ENCODE measurements around the gene MAGI1.

GRCh38 chr3:65334045-65334665, 704.6 kb downstream of the MAGI1 start:
- TF ChIP-seq FOXM1 (IDR thresholded peaks at IDR 0.05; ENCODE audit: borderline replicate concordance) (no peak), SUZ12 (IDR thresholded peaks at IDR 0.05) (no peak), BHLHE40 (IDR thresholded peaks at IDR 0.05; ENCODE audit: borderline replicate concordance) (no peak), HDGF (IDR thresholded peaks at IDR 0.05; ENCODE audit: borderline replicate concordance) (no peak), ELF4 (IDR thresholded peaks at IDR 0.05) (no peak), SP1 (IDR thresholded peaks at IDR 0.05) (no peak), FOXK2 (IDR thresholded peaks at IDR 0.05) (no peak), TARDBP (IDR thresholded peaks at IDR 0.05) (no peak), ZNF384 (IDR thresholded peaks at IDR 0.05) (no peak), LEF1 (IDR thresholded peaks at IDR 0.05; ENCODE audit: borderline replicate concordance) (no peak)
- TF ChIP-seq, protein P1, sequence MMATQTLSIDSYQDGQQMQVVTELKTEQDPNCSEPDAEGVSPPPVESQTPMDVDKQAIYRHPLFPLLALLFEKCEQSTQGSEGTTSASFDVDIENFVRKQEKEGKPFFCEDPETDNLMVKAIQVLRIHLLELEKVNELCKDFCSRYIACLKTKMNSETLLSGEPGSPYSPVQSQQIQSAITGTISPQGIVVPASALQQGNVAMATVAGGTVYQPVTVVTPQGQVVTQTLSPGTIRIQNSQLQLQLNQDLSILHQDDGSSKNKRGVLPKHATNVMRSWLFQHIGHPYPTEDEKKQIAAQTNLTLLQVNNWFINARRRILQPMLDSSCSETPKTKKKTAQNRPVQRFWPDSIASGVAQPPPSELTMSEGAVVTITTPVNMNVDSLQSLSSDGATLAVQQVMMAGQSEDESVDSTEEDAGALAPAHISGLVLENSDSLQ (IDR thresholded peaks at IDR 0.05), result no peak

Data from HEK293T (cell line).